ENCODE data around the gene CHN2.

CHN2 gene

GRCh38 chr7:29449569-29450260 is 255.1 kb downstream of the CHN2 start:
- ChIA-PET CTCF (no interaction called here), POLR2A (no interaction called here)
- no peak for TF ChIP-seq CTCF (IDR thresholded peaks at IDR 0.05; ENCODE audit: control extremely low read depth, extremely low read depth, low read depth, missing control alignments)
- no peak for DNase-seq (ENCODE audit: extremely low spot score)

DNA sequence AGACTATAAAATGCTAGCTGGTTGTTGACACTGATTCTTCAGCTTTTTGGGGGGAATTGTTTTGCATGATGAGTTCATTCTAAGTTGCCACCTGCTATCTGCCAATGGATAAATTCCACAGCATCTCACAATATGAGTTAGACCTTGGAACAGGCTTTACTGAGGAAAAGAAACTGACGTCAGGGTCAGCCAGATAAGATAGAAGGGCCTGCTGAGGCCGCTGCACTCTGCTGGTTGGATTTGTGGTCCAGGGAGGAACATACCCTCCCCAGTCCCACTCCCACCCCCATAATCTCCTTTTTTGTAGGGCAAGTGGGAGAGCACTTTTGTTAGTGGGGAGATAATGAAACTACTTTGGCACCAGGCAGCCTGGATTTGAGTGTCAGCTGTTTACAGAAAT is 258.4 kb downstream of the CHN2 start:
- TF ChIP-seq CTCF (IDR thresholded peaks at IDR 0.05; ENCODE audit: control extremely low read depth, extremely low read depth, low read depth, missing control alignments): no peak
- ChIA-PET POLR2A (no interaction called here), CTCF (no interaction called here)
- no peak for DNase-seq (ENCODE audit: extremely low spot score)

GRCh38 chr7:29454464-29454863 is 259.9 kb downstream of the CHN2 start:
- ChIA-PET POLR2A (no interaction called here), CTCF (interaction anchor here (1.0 kb wide), 1 partner anchor 14 kb away, joined by 3 read pairs; no protein-coding TSS in a partner anchor)
- no peak for TF ChIP-seq CTCF (IDR thresholded peaks at IDR 0.05; ENCODE audit: control extremely low read depth, extremely low read depth, low read depth, missing control alignments)
- DNase-seq (ENCODE audit: extremely low spot score): no peak

DNA sequence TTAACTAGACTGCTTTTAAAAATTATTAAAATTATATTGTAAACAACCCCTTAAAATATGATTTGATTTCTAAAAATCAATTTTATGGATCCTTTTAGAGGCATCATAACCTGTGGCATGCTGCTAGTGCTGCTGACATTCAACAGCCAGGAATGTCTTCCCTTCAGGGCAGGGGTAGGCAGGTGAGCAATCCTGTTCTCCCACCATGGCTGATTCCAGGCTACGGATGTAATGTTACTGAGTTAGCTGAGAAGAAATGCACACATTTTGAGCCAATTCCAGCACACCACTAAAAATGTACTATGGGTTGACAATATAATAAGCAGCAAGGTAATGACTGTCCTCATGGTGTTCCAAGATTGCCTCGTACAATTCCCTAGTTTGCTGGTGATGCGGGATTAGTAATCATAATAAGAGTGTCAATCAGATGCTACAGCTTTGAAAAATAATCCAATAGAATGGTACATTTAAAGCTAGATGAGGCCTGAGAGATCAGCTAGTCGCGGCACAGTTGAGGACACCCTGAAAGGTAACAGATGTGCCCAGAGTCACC is 260.4 kb downstream of the CHN2 start:
- CTCF ChIA-PET: interaction anchor here (1.0 kb wide), 1 partner anchor 13 kb away, joined by 3 read pairs; no protein-coding TSS in a partner anchor
- DNase-seq (ENCODE audit: extremely low spot score): no peak
- TF ChIP-seq CTCF (IDR thresholded peaks at IDR 0.05; ENCODE audit: control extremely low read depth, extremely low read depth, low read depth, missing control alignments): no peak
- POLR2A ChIA-PET: no interaction called here

- DNase-seq (ENCODE audit: extremely low spot score): no peak
- POLR2A ChIA-PET: no interaction called here
- CTCF ChIA-PET: interaction anchor here (0.7 to 1.1 kb wide), 2 partner anchors 9 to 11 kb away, joined by 3 read pairs; no protein-coding TSS in a partner anchor
- TF ChIP-seq CTCF (IDR thresholded peaks at IDR 0.05; ENCODE audit: control extremely low read depth, extremely low read depth, low read depth, missing control alignments): no peak
Observed at GRCh38 chr7:29457141-29457561, 262.6 kb downstream of the CHN2 start.

GRCh38 chr7:29457565-29458011 is 263.0 kb downstream of the CHN2 start:
- POLR2A ChIA-PET: no interaction called here
- DNase-seq (ENCODE audit: extremely low spot score): no peak
- CTCF ChIA-PET: interaction anchor here (0.7 to 1.1 kb wide), 3 partner anchors 8 to 12 kb away, joined by 3 read pairs; no protein-coding TSS in a partner anchor
- no peak for TF ChIP-seq CTCF (IDR thresholded peaks at IDR 0.05; ENCODE audit: control extremely low read depth, extremely low read depth, low read depth, missing control alignments)

Data from GM10248 (cell line).